NCI-H2107 treated with DMSO at 0.1 percent for 48 hours (cell line): ENCODE measurements around the gene CACYBP.

Experiments used
- DNase-seq: peaks from one replicate; lab custom pipeline; 2025; ENCODE audit not compliant: unreplicated experiment; lab: John Stamatoyannopoulos, UW

The CACYBP gene

GRCh38 chr1:174999936-175000696 is at the start of gene CACYBP:
TSS of gene CACYBP (plus strand) at chr1:174999947. CDS start at chr1:175000181, 234 bp downstream.
- DNase-seq: no peak

- peak; percentile 36 for DNase-seq
Measured at GRCh38 chr1:174953285-174954072, 46.3 kb upstream of the CACYBP start.

GRCh38 chr1:174954073-174954460 is 45.7 kb upstream of the CACYBP start:
- peak; percentile 78 for DNase-seq

- DNase-seq: peak; percentile 99
Measured at GRCh38 chr1:174954671-174955669, 44.8 kb upstream of the CACYBP start.

GRCh38 chr1:174956086-174956485 is 43.7 kb upstream of the CACYBP start:
- no peak for DNase-seq

- no peak for DNase-seq
Measured at GRCh38 chr1:174956976-174957375, 42.8 kb upstream of the CACYBP start.

GRCh38 chr1:174957829-174958228 is 41.9 kb upstream of the CACYBP start:
- DNase-seq: no peak

GRCh38 chr1:174958396-174958795 is 41.4 kb upstream of the CACYBP start:
- no peak for DNase-seq

GRCh38 chr1:174960362-174960761 is 39.4 kb upstream of the CACYBP start:
- no peak for DNase-seq

GRCh38 chr1:174963529-174964125 is 36.1 kb upstream of the CACYBP start:
- DNase-seq: peak; percentile 56

GRCh38 chr1:174964261-174964971 is 35.3 kb upstream of the CACYBP start:
- DNase-seq: peak; percentile 85

- DNase-seq: peak; percentile 14
Measured at GRCh38 chr1:174964972-174965361, 34.8 kb upstream of the CACYBP start.

GRCh38 chr1:174965362-174966007 is 34.3 kb upstream of the CACYBP start:
- DNase-seq: no peak

- no peak for DNase-seq
Measured at GRCh38 chr1:174966008-174966572, 33.7 kb upstream of the CACYBP start.

GRCh38 chr1:174967845-174968705 is 31.7 kb upstream of the CACYBP start:
- no peak for DNase-seq

GRCh38 chr1:174968750-174969244 is 30.9 kb upstream of the CACYBP start:
- DNase-seq: no peak

- DNase-seq: no peak
Measured at GRCh38 chr1:174969977-174970376, 29.8 kb upstream of the CACYBP start.

GRCh38 chr1:174971466-174971865 is 28.3 kb upstream of the CACYBP start:
- DNase-seq: no peak
